Measurements from ENCODE around the gene LVRN. TPM values are rescaled to one million over a fixed set of nuclear protein-coding genes. Genes with fewer than 3 reads are reported as not detected.

LVRN gene
- total RNA-seq, 4 donors from 2014 or later: 0.67 to 4.7 (median 2.2) TPM

GRCh38 chr5:115985802-115986757, 23.8 kb downstream of the LVRN start:
- Histone ChIP-seq H3K4me1 (no peaks in the 10 kb centered on the region), H3K27me3 (no peaks in the 10 kb centered on the region), H3K27ac (no peak overlapping the region), H3K4me3 (replicated peaks in 1 of 3) (no peak overlapping the region), H3K36me3 (no peaks in the 10 kb centered on the region), H3K9me3 (no peaks in the 10 kb centered on the region)
- TF ChIP-seq, protein P1, sequence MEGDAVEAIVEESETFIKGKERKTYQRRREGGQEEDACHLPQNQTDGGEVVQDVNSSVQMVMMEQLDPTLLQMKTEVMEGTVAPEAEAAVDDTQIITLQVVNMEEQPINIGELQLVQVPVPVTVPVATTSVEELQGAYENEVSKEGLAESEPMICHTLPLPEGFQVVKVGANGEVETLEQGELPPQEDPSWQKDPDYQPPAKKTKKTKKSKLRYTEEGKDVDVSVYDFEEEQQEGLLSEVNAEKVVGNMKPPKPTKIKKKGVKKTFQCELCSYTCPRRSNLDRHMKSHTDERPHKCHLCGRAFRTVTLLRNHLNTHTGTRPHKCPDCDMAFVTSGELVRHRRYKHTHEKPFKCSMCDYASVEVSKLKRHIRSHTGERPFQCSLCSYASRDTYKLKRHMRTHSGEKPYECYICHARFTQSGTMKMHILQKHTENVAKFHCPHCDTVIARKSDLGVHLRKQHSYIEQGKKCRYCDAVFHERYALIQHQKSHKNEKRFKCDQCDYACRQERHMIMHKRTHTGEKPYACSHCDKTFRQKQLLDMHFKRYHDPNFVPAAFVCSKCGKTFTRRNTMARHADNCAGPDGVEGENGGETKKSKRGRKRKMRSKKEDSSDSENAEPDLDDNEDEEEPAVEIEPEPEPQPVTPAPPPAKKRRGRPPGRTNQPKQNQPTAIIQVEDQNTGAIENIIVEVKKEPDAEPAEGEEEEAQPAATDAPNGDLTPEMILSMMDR (IDR thresholded peaks at IDR 0.05): no peak
- no peak for TF ChIP-seq POLR2A (IDR thresholded peaks at IDR 0.05)
- WGBS, 2 donors: 83 to 85% methylated on average over 10 of the region's 10 CpGs
- intact Hi-C loops (cut with DNase I): no loop called here
- no peak for DNase-seq

DNA sequence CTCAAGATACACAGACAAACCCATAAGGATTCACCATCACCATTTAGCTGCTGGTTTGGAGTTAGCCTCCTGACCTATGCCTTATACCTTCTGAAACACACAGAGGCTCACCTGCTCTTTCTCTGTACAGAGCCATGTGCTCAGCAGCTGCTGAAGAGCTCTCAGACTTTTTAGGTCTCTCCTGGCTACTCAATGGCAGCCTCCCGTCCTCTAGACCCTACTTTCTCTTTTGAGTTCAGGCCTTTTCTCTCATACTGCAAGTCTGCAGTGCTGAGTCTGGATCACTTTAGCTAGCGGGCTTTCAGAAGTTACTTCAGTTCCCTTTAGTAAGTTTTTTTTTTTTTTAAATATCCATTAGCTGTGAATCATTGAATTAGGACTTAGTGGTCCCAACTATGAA, 25.7 kb downstream of the LVRN start:
- intact Hi-C loops (cut with DNase I): no loop called here

GRCh38 chr5:115992848-115993350, 30.6 kb downstream of the LVRN start:
- no peak overlapping the region for H3K4me3 ChIP-seq (replicated peaks in 1 of 3)
- no peaks in the 10 kb centered on the region for H3K27me3 ChIP-seq
- no peaks in the 10 kb centered on the region for H3K9me3 ChIP-seq
- no peak for DNase-seq
- H3K36me3 ChIP-seq: no peaks in the 10 kb centered on the region
- 68 to 72% methylated on average over 5 of the region's 5 CpGs for WGBS, 2 donors
- no peak overlapping the region for H3K27ac ChIP-seq
- no peaks in the 10 kb centered on the region for H3K4me1 ChIP-seq
- intact Hi-C loops (cut with DNase I): no loop called here
- TF ChIP-seq, protein P1 (IDR thresholded peaks at IDR 0.05): no peak
- TF ChIP-seq POLR2A (IDR thresholded peaks at IDR 0.05): no peak

More for the DNA sequence above, 25.7 kb downstream of the LVRN start:
- Histone ChIP-seq H3K9me3 (no peaks in the 10 kb centered on the region), H3K27ac (no peak overlapping the region), H3K27me3 (no peaks in the 10 kb centered on the region), H3K4me3 (replicated peaks in 1 of 3) (no peak overlapping the region), H3K36me3 (no peaks in the 10 kb centered on the region), H3K4me1 (no peaks in the 10 kb centered on the region)
- no peak for DNase-seq
- 89 to 90% methylated on average over 2 of the region's 2 CpGs for WGBS, 2 donors
- TF ChIP-seq POLR2A (IDR thresholded peaks at IDR 0.05): no peak

DNA sequence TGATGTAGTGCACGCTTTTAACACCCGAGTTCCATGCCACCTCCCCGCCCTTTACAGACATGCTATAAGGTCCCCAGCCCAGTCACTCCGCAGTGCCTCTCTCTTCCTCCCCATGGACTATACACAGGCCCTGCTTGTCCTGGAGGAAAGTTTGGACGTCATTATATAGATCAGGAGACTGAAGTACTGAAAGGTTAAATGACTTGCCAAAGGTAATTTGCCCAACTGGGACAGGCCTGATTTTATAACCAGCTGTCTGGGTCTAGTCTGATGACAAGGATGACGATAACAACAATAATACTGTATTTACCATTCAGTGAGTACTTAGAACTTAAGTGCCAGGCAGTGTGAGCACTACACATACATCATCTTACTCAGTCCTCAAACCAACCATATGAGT, 33.1 kb downstream of the LVRN start:
- WGBS, 2 donors: 84 to 86% methylated on average over 6 of the region's 6 CpGs
- intact Hi-C loops (cut with DNase I): no loop called here

GRCh38 chr5:116002116-116002906, 40.0 kb downstream of the LVRN start:
- WGBS, 2 donors: 70 to 77% methylated on average over 6 of the region's 6 CpGs
- no peaks in the 10 kb centered on the region for H3K4me1 ChIP-seq
- intact Hi-C loops (cut with DNase I): no loop called here
- no peak overlapping the region for H3K27ac ChIP-seq
- H3K9me3 ChIP-seq: no peaks in the 10 kb centered on the region
- no peak for TF ChIP-seq POLR2A (IDR thresholded peaks at IDR 0.05)
- TF ChIP-seq, protein P1 (IDR thresholded peaks at IDR 0.05): no peak
- H3K27me3 ChIP-seq: no peaks in the 10 kb centered on the region
- no peaks in the 10 kb centered on the region for H3K36me3 ChIP-seq
- H3K4me3 ChIP-seq (replicated peaks in 1 of 3): no peak overlapping the region
- DNase-seq: no peak

More for the DNA sequence above, 33.1 kb downstream of the LVRN start:
- TF ChIP-seq, protein P1 (IDR thresholded peaks at IDR 0.05): no peak
- TF ChIP-seq POLR2A (IDR thresholded peaks at IDR 0.05): no peak
- H3K4me3 ChIP-seq (replicated peaks in 1 of 3): no peak overlapping the region
- H3K4me1 ChIP-seq: no peaks in the 10 kb centered on the region
- H3K9me3 ChIP-seq: no peaks in the 10 kb centered on the region
- no peaks in the 10 kb centered on the region for H3K36me3 ChIP-seq
- DNase-seq: no peak
- no peak overlapping the region for H3K27ac ChIP-seq
- no peaks in the 10 kb centered on the region for H3K27me3 ChIP-seq
